ENCODE data around the gene TBX10.
"Not testable (repeated sequence)": the region's sequence is repeated elsewhere in the genome, so short reads cannot be mapped to it uniquely, and the experiment has no call there.

The TBX10 gene

DNA sequence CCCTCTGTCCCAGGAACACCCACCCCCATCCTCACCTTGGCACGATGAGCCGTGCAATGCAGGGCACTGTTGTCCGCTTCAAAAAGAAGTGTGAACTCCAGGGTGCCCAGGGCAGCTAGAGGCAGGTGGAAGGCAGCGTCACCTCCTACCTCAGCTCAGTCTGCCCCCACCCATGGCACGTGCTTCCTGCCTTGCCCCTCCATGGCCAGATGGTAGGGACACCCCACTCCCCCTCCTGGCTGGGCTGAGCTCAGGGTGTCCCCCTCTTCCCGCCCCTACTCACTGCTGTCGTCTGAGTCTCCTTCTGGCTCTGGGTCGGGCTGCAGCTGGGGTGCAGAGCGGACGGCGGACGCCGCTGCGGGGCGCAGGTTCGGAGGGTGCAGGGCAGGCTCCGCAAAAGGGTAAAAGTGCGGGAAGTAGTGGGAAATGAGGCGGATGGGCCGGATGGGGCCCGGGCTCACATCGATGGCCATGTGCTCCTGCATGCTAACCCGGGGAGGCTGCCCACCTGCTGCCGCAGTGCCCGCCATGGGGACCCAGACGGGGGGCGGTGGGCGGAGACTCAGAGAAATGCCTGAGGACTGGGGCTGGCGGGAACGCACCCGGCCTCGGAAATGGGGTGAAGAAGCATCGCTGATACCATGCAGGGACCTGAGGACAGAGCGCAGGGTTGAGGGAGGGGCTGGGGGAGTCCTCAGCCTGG is 23.7 kb downstream of the TBX10 start:
- DNase-seq (ENCODE audit: low read depth): no peak

DNA sequence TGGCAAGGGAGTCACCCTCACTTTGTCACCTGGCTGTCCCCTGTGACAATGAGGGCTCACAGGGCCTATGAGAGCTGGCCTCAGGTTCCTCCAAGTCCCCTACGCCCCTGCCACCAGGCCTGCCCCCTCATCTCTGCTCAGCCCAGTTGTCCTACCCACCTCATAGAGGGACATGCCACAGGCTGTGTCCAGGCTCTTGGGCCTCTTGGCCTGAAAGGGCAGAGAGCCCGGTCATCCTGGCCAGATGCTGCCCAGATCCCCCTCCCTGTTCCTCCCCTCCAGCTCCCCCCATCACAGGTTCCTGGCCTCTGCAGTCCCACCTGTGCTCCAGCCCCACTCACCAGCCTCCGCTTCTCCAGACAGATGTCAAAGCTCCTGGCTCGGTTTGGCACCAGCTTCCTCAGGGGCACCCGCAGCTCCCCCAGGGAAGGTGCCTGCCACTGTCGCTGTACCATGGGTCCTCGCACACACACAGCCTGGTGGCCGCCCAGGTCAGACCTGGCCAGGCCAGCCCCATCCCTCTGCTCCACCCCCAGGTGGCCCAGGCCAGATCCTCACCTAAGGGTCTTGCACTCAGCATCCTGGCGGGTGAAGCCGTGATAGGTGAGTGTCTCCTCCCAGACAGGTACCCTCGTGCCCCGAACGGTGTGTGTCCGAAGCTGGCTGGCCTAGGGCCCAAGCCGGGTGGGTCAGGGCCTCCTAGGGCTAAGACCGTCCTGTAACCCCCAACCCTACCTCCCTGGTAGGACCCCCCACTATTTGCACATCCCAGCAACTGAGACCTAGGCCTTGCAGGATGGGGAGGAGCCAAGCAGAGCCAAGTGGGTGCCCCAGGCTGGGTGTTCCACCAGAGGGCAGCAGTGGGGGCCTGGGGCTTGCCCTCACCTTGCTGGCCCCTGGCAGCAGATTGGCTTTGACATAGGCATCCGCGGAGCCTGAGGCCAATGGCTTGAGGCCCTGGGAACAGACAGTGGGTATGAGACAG is 24.5 kb downstream of the TBX10 start:
- DNase-seq (ENCODE audit: low read depth): no peak

DNA sequence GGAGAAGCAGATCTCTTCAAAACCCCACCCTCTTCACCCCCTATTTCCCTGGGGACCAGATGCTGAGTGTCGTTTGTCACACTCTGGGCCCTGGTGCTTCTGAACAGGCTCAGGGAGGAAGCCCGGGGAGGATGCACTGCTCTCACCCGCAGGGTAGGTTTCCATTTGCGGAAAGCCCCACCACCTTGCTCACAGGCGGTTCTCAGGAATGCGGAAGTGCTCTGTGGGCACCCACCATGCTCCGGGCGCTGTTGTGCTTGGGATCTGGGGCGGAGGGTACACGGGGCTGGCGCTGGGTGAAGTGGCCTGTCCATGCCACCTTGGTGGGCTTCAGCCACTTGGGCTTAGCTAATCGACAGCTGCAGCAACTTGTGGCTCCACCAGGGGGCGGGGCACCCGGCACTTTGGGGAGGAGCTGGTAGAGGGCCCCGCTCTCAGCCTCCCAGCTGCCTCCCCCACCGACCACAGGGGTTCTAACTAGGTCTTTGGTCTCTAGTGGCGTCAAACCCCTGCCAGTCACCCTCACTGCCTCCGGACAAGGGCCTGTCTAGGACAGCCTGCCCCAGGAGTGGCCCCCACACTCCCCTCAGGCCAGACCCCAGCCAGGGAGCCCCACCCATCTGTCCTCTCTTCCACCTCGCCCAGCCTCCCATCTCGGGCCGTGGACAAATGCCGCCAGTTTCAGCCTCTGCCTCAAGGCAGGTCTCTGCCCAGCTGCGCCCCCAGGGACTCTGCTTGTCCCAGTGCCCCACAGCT is 25.4 kb downstream of the TBX10 start:
- DNase-seq (ENCODE audit: low read depth): peak; percentile 65

- DNase-seq (ENCODE audit: low read depth): no peak
Measured at GRCh38 chr11:67613313-67613959, 26.1 kb downstream of the TBX10 start.

GRCh38 chr11:67612751-67613150 is 26.8 kb downstream of the TBX10 start:
- no peak for DNase-seq (ENCODE audit: low read depth)

- no peak for DNase-seq (ENCODE audit: low read depth)
Measured at GRCh38 chr11:67611704-67612587, 27.6 kb downstream of the TBX10 start.

GRCh38 chr11:67611165-67611564 is 28.4 kb downstream of the TBX10 start:
- no peak for DNase-seq (ENCODE audit: low read depth)

GRCh38 chr11:67610302-67610868 is 29.2 kb downstream of the TBX10 start:
- DNase-seq (ENCODE audit: low read depth): no peak

DNA sequence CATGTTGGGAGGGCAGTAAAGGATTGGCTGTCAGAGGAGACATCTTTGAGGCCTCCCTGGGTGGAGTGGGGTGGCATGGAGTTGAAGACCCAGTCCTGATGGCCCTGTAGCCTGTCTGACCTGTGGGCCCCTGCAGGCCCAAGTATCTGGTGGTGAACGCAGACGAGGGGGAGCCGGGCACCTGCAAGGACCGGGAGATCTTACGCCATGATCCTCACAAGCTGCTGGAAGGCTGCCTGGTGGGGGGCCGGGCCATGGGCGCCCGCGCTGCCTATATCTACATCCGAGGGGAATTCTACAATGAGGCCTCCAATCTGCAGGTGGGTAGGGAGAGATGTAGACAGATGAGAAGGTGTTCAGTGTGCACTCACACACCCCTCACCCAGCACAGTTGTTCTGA is 30.2 kb downstream of the TBX10 start:
- no peak for DNase-seq (ENCODE audit: low read depth)

GRCh38 chr11:67608486-67608885 is 31.1 kb downstream of the TBX10 start:
- DNase-seq (ENCODE audit: low read depth): no peak

- no peak for DNase-seq (ENCODE audit: low read depth)
Measured at GRCh38 chr11:67607507-67607906, 32.1 kb downstream of the TBX10 start.

DNA sequence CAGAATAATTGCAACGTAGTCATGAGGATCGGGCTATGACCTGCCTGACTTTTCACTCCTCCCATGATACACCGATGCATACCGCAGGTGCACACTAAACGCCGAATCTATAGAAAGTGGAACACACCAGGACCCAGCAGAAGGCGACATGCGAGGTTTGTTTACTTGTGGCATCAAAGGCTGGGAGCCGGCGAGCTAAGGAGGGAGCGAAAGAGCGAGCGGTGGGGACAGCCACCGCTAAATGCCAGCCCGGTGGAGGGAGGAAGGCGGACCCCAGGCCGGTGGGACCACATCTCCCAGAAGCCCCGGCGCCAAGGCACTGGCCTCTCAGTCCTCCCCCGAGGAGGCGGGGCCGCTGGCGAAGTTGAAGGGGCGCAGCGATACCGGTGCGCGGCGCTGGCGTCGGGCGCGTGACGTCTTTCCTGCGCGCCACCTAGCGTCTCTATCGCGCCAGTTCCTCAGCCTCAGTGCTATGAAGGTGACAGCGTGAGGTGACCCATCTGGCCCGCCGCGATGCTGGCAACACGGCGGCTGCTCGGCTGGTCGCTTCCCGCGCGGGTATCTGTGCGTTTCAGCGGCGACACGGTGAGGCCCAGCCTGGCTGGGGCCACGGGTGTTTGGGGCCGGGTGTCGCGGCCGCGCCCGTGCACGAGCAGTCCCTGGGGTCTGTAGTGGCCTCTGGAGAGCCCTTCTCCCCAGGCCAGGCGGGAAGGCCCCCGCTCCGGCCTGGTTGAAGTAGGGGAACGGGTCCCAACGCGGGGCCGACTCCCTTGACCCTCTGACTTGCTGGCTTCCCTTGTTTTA is 32.9 kb downstream of the TBX10 start, which contains the start of gene NDUFV1:
NDUFV1 (plus strand) TSS at position 445 of the 804 bp plus-strand sequence; CDS start at position 514, 69 bp downstream.
- DNase-seq (ENCODE audit: low read depth): peak; percentile 88

DNA sequence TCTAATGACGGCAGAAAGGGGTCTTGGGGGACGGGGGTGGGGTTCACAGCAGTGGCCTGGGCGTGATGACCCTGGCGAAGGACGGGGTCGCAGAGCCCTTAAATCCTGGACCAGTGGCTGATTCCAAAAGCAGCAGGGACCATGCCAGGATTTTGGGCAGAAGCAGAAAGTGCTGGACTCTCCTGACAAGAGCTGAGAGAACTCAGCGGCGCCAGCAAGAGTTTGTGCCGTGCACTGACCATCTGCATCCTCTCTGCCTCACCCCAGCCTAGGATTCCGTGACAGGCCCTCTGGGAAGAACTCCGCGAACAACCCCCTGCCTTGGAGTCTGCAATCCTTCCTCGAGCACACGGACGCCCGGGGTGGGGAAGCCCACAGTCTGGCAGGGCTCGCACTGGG is 33.5 kb downstream of the TBX10 start:
- DNase-seq (ENCODE audit: low read depth): no peak

- DNase-seq (ENCODE audit: low read depth): no peak
Measured at GRCh38 chr11:67605231-67606011, 34.1 kb downstream of the TBX10 start.

DNA sequence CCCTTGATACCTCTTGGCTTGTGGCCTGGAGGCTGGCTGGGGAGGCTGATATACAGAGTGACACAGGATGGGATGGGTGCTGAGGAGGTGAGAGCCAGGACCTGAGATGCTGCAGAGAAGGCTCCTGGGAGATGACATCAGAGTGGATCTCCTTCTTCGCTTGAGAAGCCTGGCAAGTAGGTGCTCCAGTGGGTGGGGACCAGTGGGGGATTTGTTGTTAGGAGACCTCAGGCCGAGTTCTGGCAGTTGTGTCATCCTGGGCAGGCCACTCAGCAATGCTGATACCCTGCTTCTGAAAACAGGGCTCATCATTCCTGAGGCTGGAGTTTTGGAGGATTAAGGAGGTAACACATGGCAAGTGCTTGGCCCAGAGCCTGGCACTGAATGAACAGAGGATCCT is 34.7 kb downstream of the TBX10 start:
- DNase-seq (ENCODE audit: low read depth): no peak

- not testable (repeated sequence) for DNase-seq (ENCODE audit: low read depth)
Measured at GRCh38 chr11:67604119-67604518, 35.4 kb downstream of the TBX10 start.

GRCh38 chr11:67601098-67601497 is 38.5 kb downstream of the TBX10 start:
- no peak for DNase-seq (ENCODE audit: low read depth)

DNA sequence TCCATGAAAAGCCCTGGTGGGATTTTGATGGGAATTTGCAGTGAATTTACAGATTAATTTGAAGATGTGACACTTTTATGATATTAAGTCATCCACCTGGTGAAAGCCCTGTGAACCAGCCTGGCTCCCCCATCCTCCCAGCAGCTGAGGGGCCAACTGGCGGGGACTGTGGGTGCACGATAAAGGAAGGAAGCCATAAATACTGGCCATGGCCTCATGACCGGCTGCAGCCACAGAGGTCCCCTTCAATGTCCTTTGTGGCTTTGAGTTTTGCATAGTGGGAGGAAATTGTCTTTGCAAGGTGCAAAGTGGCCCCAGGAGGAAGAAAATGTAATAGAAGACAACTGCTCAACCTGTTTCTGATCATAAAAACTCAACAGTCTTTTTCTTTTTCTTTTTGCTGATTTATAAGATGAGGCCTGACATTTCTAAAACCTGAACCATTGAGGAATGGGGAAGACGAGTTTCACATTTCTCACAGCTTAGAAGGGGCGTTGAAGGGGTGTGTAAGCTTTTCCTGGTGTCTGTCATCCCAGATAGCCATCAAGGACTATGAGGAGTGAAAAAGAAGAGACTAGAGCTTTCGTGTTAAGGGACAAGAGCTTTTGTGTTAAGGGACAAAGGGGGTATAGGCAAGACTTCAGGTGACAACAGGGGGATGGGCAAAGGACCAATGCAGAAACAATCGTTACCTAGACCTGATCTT is 39.1 kb downstream of the TBX10 start:
- DNase-seq (ENCODE audit: low read depth): no peak
